Common myeloid progenitor, CD34-positive (primary cell): ENCODE data around the gene GATA1.

Experiments
- CTCF ChIA-PET: fragments of 350-600 bp; sonication (Branson Sonifier 250); formaldehyde crosslinking; loops from one replicate; lab custom pipeline; 2021; ENCODE audit warnings: antibody characterized with exemption; lab: Charles Lee
- POLR2A ChIA-PET: fragments of 350-600 bp; sonication (Branson Sonifier 250); formaldehyde crosslinking; loops from one replicate; lab custom pipeline; 2021; ENCODE audit warnings: antibody characterized with exemption; lab: Charles Lee
- DNase-seq, 3 donors: peaks; one replicate each; pipeline versions ENCODE4 v3.0.0 to v3.0.0-alpha.2; 2013
- H3K27ac ChIP-seq, 2 experiments: 1 replicate in 1 of 2; 2 replicates in 1 of 2; pipeline ENCODE4 v1.7.0; 2013; ENCODE audit warnings: inconsistent platforms in 2 of 2, low read length in 2 of 2, mild to moderate bottlenecking in 2 of 2, low read depth in 1 of 2, moderate library complexity in 1 of 2; ENCODE audit not compliant: severe bottlenecking in 2 of 2, insufficient read depth in 1 of 2, poor library complexity in 1 of 2
- H3K27me3 ChIP-seq, 5 experiments: replicated peaks in 2 of 5; 1 replicate in 3 of 5; 2 replicates in 2 of 5; pipeline versions ENCODE4 v1.6.1 to v1.7.0; 2013; ENCODE audit warnings: low read length in 4 of 5, mild to moderate bottlenecking in 2 of 5, moderate library complexity in 2 of 5, inconsistent platforms in 1 of 5; ENCODE audit not compliant: insufficient read depth in 5 of 5, control insufficient read depth in 4 of 5
- H3K36me3 ChIP-seq, 4 experiments: 1 replicate in 2 of 4; 2 replicates in 2 of 4; pipeline versions ENCODE4 v1.6.1 to v1.7.0; 2013; ENCODE audit warnings: low read length in 3 of 4, control low read depth in 1 of 4, mild to moderate bottlenecking in 1 of 4; ENCODE audit not compliant: control insufficient read depth in 4 of 4, insufficient read depth in 4 of 4
- H3K4me1 ChIP-seq, 4 experiments: 1 replicate in 3 of 4; 2 replicates in 1 of 4; pipeline versions ENCODE4 v1.6.1 to v1.7.1; 2013; ENCODE audit warnings: low read length in 3 of 4, mild to moderate bottlenecking in 3 of 4, control low read depth in 1 of 4, inconsistent platforms in 1 of 4, moderate library complexity in 1 of 4; ENCODE audit not compliant: control insufficient read depth in 4 of 4, insufficient read depth in 4 of 4; ENCODE audit errors: control extremely low read depth in 1 of 4
- H3K4me3 ChIP-seq, 7 experiments: 1 replicate in 4 of 7; 2 replicates in 3 of 7; pipeline versions ENCODE4 v1.5.1 to v1.7.0; 2013; ENCODE audit warnings: mild to moderate bottlenecking in 7 of 7, low read length in 6 of 7, moderate library complexity in 6 of 7, inconsistent platforms in 2 of 7, low read depth in 2 of 7, control low read depth in 1 of 7; ENCODE audit not compliant: insufficient read depth in 4 of 7, control insufficient read depth in 1 of 7; ENCODE audit errors: extremely low read depth in 1 of 7
- H3K9me3 ChIP-seq, 5 experiments: 1 replicate in 4 of 5; 2 replicates in 1 of 5; pipeline versions ENCODE4 v1.6.1 to v1.7.1; 2013; ENCODE audit warnings: low read length in 4 of 5, mild to moderate bottlenecking in 2 of 5, inconsistent platforms in 1 of 5, low read depth in 1 of 5, moderate library complexity in 1 of 5; ENCODE audit not compliant: control insufficient read depth in 4 of 5, insufficient read depth in 2 of 5; ENCODE audit errors: control extremely low read depth in 1 of 5
- WGBS: methylation state at CpG from one replicate; pipeline ENCODE4 v1.1.5; 2013; ENCODE audit not compliant: insufficient coverage; 5-methylcytosine and 5-hydroxymethylcytosine counted together

The GATA1 gene

GRCh38 chrX:48794911-48795515 lies 8.6 kb downstream of the GATA1 start:
- 67% methylated on average over 4 of the region's 8 CpGs for WGBS
- ChIA-PET POLR2A (no interaction called here), CTCF (no interaction called here)

DNA sequence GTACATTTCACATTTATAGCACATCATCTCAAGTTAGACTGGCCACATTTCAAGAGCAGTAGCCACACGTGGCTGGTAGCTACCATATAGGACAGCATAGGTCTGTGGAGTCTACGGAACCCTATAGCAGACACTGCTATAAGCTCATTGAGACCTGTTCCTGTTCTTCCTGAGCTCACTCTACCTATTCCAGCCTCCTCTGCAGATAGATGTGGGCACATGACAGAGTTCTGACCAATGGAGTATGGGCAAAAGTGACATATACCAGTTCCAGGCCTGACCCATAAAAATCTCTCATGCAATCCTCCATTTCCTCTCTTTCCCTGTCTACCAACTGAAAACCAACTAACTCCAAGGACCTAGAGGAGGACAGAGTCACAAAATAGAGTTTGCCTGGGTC lies 11.9 kb downstream of the GATA1 start:
- CTCF ChIA-PET, result no interaction called here
- POLR2A ChIA-PET, result no interaction called here
- WGBS, result 77% methylated on average over 2 of the region's 2 CpGs

More at GRCh38 chrX:48794911-48795515, 8.6 kb downstream of the GATA1 start:
- no peak overlapping the region for H3K4me3 ChIP-seq
- peaks cover 0 to 5% (median 3%) of the 10 kb centered on the region in 4 experiments for H3K4me1 ChIP-seq
- H3K27ac ChIP-seq, result no peak overlapping the region
- no peaks in the 10 kb centered on the region for H3K36me3 ChIP-seq
- H3K9me3 ChIP-seq, result no peaks in the 10 kb centered on the region
- DNase-seq, result no peak
- peaks cover 0 to 2% (median 0%) of the 10 kb centered on the region in 5 experiments for H3K27me3 ChIP-seq

GRCh38 chrX:48800574-48801279 lies 14.3 kb downstream of the GATA1 start:
- peak overlapping the region; percentile 72 to 91 for H3K27ac ChIP-seq
- 42% methylated on average over 13 of the region's 17 CpGs for WGBS
- DNase-seq, result peak; percentile 67 to 88 (median 77)
- peaks cover 2 to 19% (median 17%) of the 10 kb centered on the region in 4 experiments for H3K4me1 ChIP-seq
- ChIA-PET CTCF (interaction anchor here (0.9 to 1.1 kb wide), 3 partner anchors 40 to 116 kb away, joined by 3 to 4 read pairs (median 3); no protein-coding TSS in a partner anchor), POLR2A (interaction anchor here (0.9 to 1.5 kb wide), 3 partner anchors 13 to 97 kb away, joined by 3 to 4 read pairs (median 4); partner anchors contain the start of genes PQBP1 and TIMM17B)
- peaks cover 0 to 5% (median 0%) of the 10 kb centered on the region in 5 experiments for H3K9me3 ChIP-seq
- H3K27me3 ChIP-seq, result peaks cover 0 to 3% (median 0%) of the 10 kb centered on the region in 5 experiments
- peak overlapping the region; percentile 53 to 87 (median 75) for H3K4me3 ChIP-seq
- peaks cover 0 to 11% (median 7%) of the 10 kb centered on the region in 4 experiments for H3K36me3 ChIP-seq

More for the DNA sequence above, 11.9 kb downstream of the GATA1 start:
- H3K4me3 ChIP-seq, result no peak overlapping the region
- no peaks in the 10 kb centered on the region for H3K36me3 ChIP-seq
- no peak for DNase-seq
- H3K27me3 ChIP-seq, result peaks cover 0 to 2% (median 0%) of the 10 kb centered on the region in 5 experiments
- H3K4me1 ChIP-seq, result peaks cover 2 to 19% (median 17%) of the 10 kb centered on the region in 4 experiments
- peaks cover 0 to 5% (median 0%) of the 10 kb centered on the region in 5 experiments for H3K9me3 ChIP-seq
- no peak overlapping the region for H3K27ac ChIP-seq

GRCh38 chrX:48801280-48802088 lies 15.1 kb downstream of the GATA1 start, which contains the start of gene HDAC6:
Gene HDAC6, plus strand, starts transcription at chrX:48802067. Its CDS starts 626 bp downstream, at chrX:48802693.
- ChIA-PET CTCF (no interaction called here), POLR2A (interaction anchor here (1.1 to 1.5 kb wide), 3 partner anchors 64 to 125 kb away, joined by 3 to 4 read pairs (median 4); partner anchors contain the start of genes PQBP1 and TIMM17B)
- Histone ChIP-seq H3K27ac (peak within 1 kb of the TSS; percentile 90 to 95), H3K9me3 (peaks cover 0 to 5% (median 0%) of the 10 kb centered on the region in 5 experiments), H3K27me3 (peaks cover 0 to 8% (median 0%) of the 10 kb centered on the region in 5 experiments), H3K36me3 (peaks cover 0 to 15% (median 10%) of the 10 kb centered on the region in 4 experiments), H3K4me3 (peak within 1 kb of the TSS; percentile 53 to 87 (median 75)), H3K4me1 (peaks cover 2 to 19% (median 17%) of the 10 kb centered on the region in 4 experiments)
- WGBS, result 42% methylated on average over 82 of the region's 89 CpGs
- DNase-seq, result peak; percentile 98 to 99 (median 99)

- CTCF ChIA-PET, result no interaction called here
- WGBS, result 47% methylated on average over 22 of the region's 40 CpGs
Measured at GRCh38 chrX:48802089-48802904, 15.9 kb downstream of the GATA1 start.

DNA sequence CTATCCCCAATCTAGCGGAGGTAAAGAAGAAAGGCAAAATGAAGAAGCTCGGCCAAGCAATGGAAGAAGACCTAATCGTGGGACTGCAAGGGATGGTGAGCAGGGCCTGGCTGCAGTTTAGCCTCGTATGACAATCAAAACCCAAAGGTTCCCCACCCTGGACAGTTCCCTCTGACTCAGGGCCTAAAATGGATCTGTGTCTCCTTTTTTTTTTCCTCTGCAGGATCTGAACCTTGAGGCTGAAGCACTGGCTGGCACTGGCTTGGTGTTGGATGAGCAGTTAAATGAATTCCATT lies 16.5 kb downstream of the GATA1 start:
- DNase-seq, result no peak
- Histone ChIP-seq H3K4me1 (peaks cover 2 to 19% (median 17%) of the 10 kb centered on the region in 4 experiments), H3K9me3 (peaks cover 0 to 5% (median 0%) of the 10 kb centered on the region in 5 experiments), H3K27ac (peak overlapping the region; percentile 90 to 95), H3K27me3 (peaks cover 0 to 8% (median 0%) of the 10 kb centered on the region in 5 experiments), H3K36me3 (peaks cover 0 to 17% (median 11%) of the 10 kb centered on the region in 4 experiments), H3K4me3 (peak overlapping the region in 6 of 7 experiments; percentile 66 to 84 (median 70))
- CTCF ChIA-PET, result no interaction called here
- POLR2A ChIA-PET, result no interaction called here
- 54% methylated on average over 4 of the region's 4 CpGs for WGBS

More at GRCh38 chrX:48802089-48802904, 15.9 kb downstream of the GATA1 start:
- peak; percentile 73 to 86 (median 85) for DNase-seq
- Histone ChIP-seq H3K4me3 (peak overlapping the region; percentile 44 to 84 (median 70)), H3K4me1 (peaks cover 2 to 19% (median 17%) of the 10 kb centered on the region in 4 experiments), H3K27me3 (peaks cover 0 to 8% (median 0%) of the 10 kb centered on the region in 5 experiments), H3K36me3 (peaks cover 0 to 15% (median 11%) of the 10 kb centered on the region in 4 experiments), H3K27ac (peak overlapping the region; percentile 90 to 95), H3K9me3 (peaks cover 0 to 5% (median 0%) of the 10 kb centered on the region in 5 experiments)
- POLR2A ChIA-PET, result interaction anchor here (1.1 to 1.5 kb wide), 2 partner anchors 65 to 126 kb away, joined by 3 to 4 read pairs; no protein-coding TSS in a partner anchor
